H9 (cell line): ENCODE data around the gene UBXN7. TPM values are rescaled to one million over a fixed set of nuclear protein-coding genes. Genes with fewer than 3 reads are reported as not detected.

Experiments used
- DNase-seq: peaks from one replicate; pipeline ENCODE4 v3.0.0-alpha.2; 2017
- H2AFZ ChIP-seq: one replicate; pipeline ENCODE4 v1.6.1; 2013; ENCODE audit warnings: mild to moderate bottlenecking, low read length, control low read depth, moderate library complexity
- H2AK5ac ChIP-seq: 2 replicates; pipeline ENCODE4 v1.6.1; 2013; ENCODE audit warnings: low read length, control low read depth, mixed read lengths; ENCODE audit not compliant: insufficient read length
- H2BK120ac ChIP-seq: one replicate; pipeline ENCODE4 v1.6.1; 2013; ENCODE audit warnings: low read depth, mild to moderate bottlenecking, low read length, control low read depth, inconsistent platforms; ENCODE audit not compliant: poor library complexity, severe bottlenecking
- H2BK12ac ChIP-seq: 2 replicates; pipeline ENCODE4 v1.6.1; 2013; ENCODE audit warnings: low read length, control low read depth, mixed read lengths, low read depth; ENCODE audit not compliant: insufficient read length
- H2BK15ac ChIP-seq: 2 replicates; pipeline ENCODE4 v1.6.1; 2013; ENCODE audit warnings: low read depth, low read length, control low read depth
- H2BK20ac ChIP-seq: one replicate; pipeline ENCODE4 v1.6.1; 2013; ENCODE audit warnings: low read depth, mild to moderate bottlenecking, low read length, control low read depth, inconsistent platforms; ENCODE audit not compliant: poor library complexity, severe bottlenecking
- H2BK5ac ChIP-seq: 2 replicates; pipeline ENCODE4 v1.6.1; 2013; ENCODE audit warnings: low read length, control low read depth, mixed read lengths; ENCODE audit not compliant: insufficient read length
- H3K14ac ChIP-seq: 2 replicates; pipeline ENCODE4 v1.6.1; 2013; ENCODE audit warnings: low read length, control low read depth; ENCODE audit not compliant: insufficient read depth
- H3K18ac ChIP-seq: 2 replicates; pipeline ENCODE4 v1.6.1; 2013; ENCODE audit warnings: low read depth, mild to moderate bottlenecking, mixed read lengths, low read length, control low read depth; ENCODE audit not compliant: insufficient read length
- H3K23ac ChIP-seq: 2 replicates; pipeline ENCODE4 v1.6.1; 2013; ENCODE audit warnings: low read length, control low read depth, mixed read lengths, low read depth; ENCODE audit not compliant: insufficient read length
- H3K23me2 ChIP-seq: 2 replicates; pipeline ENCODE4 v1.6.1; 2013; ENCODE audit warnings: low read depth, mild to moderate bottlenecking, mixed read lengths, low read length, control low read depth; ENCODE audit not compliant: insufficient read length, poor library complexity, severe bottlenecking
- H3K27ac ChIP-seq: 2 replicates; pipeline ENCODE4 v1.5.1; 2013; ENCODE audit warnings: low read length, control low read depth, mixed read lengths, low read depth; ENCODE audit not compliant: insufficient read length
- H3K27me3 ChIP-seq: 2 replicates; pipeline ENCODE4 v1.6.1; 2013; ENCODE audit warnings: low read length, control low read depth, inconsistent platforms; ENCODE audit not compliant: insufficient read depth
- H3K4ac ChIP-seq: 2 replicates; pipeline ENCODE4 v1.6.1; 2013; ENCODE audit warnings: low read depth, mild to moderate bottlenecking, control low read depth, inconsistent platforms, low read length, moderate library complexity
- H3K4me1 ChIP-seq: 2 replicates; pipeline ENCODE4 v1.6.1; 2013; ENCODE audit warnings: low read length, control low read depth, inconsistent platforms; ENCODE audit not compliant: insufficient read depth
- H3K4me2 ChIP-seq: 2 replicates; pipeline ENCODE4 v1.6.1; 2013; ENCODE audit warnings: low read length, control low read depth, mixed read lengths; ENCODE audit not compliant: insufficient read length, insufficient read depth
- H3K56ac ChIP-seq: 2 replicates; pipeline ENCODE4 v1.6.1; 2013; ENCODE audit warnings: low read depth, mild to moderate bottlenecking, mixed read lengths, low read length, control low read depth; ENCODE audit not compliant: insufficient read length
- H3K79me1 ChIP-seq: 2 replicates; pipeline ENCODE4 v1.6.1; 2013; ENCODE audit warnings: low read depth, mild to moderate bottlenecking, moderate library complexity, low read length, control low read depth, inconsistent platforms; ENCODE audit not compliant: insufficient read depth, poor library complexity, severe bottlenecking
- H3K79me2 ChIP-seq: 2 replicates; pipeline ENCODE4 v1.6.1; 2013; ENCODE audit warnings: low read length, control low read depth, inconsistent platforms; ENCODE audit not compliant: insufficient read depth
- H3K9ac ChIP-seq: 2 replicates; pipeline ENCODE4 v1.6.1; 2013; ENCODE audit warnings: low read length, control low read depth, mixed read lengths; ENCODE audit not compliant: insufficient read length; ENCODE audit errors: extremely low read depth
- H3K9me3 ChIP-seq: one replicate; pipeline ENCODE4 v1.6.1; 2013; ENCODE audit warnings: low read depth, low read length, inconsistent platforms; ENCODE audit not compliant: control insufficient read depth
- H3T11ph ChIP-seq: one replicate; pipeline ENCODE4 v1.6.1; 2013; ENCODE audit warnings: mild to moderate bottlenecking, low read length, control low read depth, inconsistent platforms
- H4K20me1 ChIP-seq: one replicate; pipeline ENCODE4 v1.6.1; 2013; ENCODE audit not compliant: control insufficient read depth, insufficient read length, insufficient read depth
- H4K5ac ChIP-seq: 2 replicates; pipeline ENCODE4 v1.6.1; 2013; ENCODE audit warnings: low read depth, mild to moderate bottlenecking, mixed read lengths, low read length, control low read depth; ENCODE audit not compliant: insufficient read length
- H4K8ac ChIP-seq: replicated peaks from 2 replicates; pipeline ENCODE4 v1.6.1; 2013; ENCODE audit warnings: low read length, control low read depth, mixed read lengths, low read depth; ENCODE audit not compliant: insufficient read length
- H4K91ac ChIP-seq: 2 replicates; pipeline ENCODE4 v1.6.1; 2013; ENCODE audit warnings: low read depth, mild to moderate bottlenecking, moderate library complexity, mixed read lengths, low read length, control low read depth; ENCODE audit not compliant: insufficient read length
- H3K27ac Mint-ChIP-seq, 3 experiments: 2 replicates in 2 of 3; 3 replicates in 1 of 3; pipeline ENCODE4 v1.8.0; 2020 to 2021; ENCODE audit warnings: mixed read lengths in 3 of 3, mild to moderate bottlenecking in 1 of 3, moderate library complexity in 1 of 3
- H3K27me3 Mint-ChIP-seq: 2 replicates; pipeline ENCODE4 v1.8.0; 2021; ENCODE audit warnings: low read depth, mild to moderate bottlenecking, moderate library complexity, mixed read lengths
- H3K36me3 Mint-ChIP-seq, 3 experiments: 2 replicates in 2 of 3; 3 replicates in 1 of 3; pipeline ENCODE4 v1.8.0; 2020 to 2021; ENCODE audit warnings: low read depth in 3 of 3, mixed read lengths in 3 of 3; ENCODE audit not compliant: insufficient read depth in 1 of 3
- H3K4me1 Mint-ChIP-seq, 2 experiments: 2 replicates each; pipeline ENCODE4 v1.8.0; 2020; ENCODE audit warnings: mixed read lengths in 2 of 2
- H3K4me3 Mint-ChIP-seq, 2 experiments: 2 replicates in 1 of 2; 3 replicates in 1 of 2; pipeline ENCODE4 v1.8.0; 2020 to 2021; ENCODE audit warnings: mild to moderate bottlenecking in 2 of 2, mixed read lengths in 2 of 2, moderate library complexity in 1 of 2
- H3K9me3 Mint-ChIP-seq, 2 experiments: 2 replicates in 1 of 2; 3 replicates in 1 of 2; pipeline ENCODE4 v1.8.0; 2020; ENCODE audit warnings: mild to moderate bottlenecking in 2 of 2, mixed read lengths in 2 of 2, moderate library complexity in 1 of 2
- WGBS: extraction: QIAGEN DNeasy Blood & Tissue Kit; methylation state at CpG from one replicate; pipeline ENCODE4 v1.1.7; 2013; ENCODE audit warnings: missing lambda C conversion rate, low lambda C conversion rate, mixed read lengths; ENCODE audit not compliant: insufficient read length; ENCODE audit errors: extremely low coverage; 5-methylcytosine and 5-hydroxymethylcytosine counted together
- total RNA-seq: library from RNA; stranded (reverse); gene quantifications from 2 replicates; pipeline ENCODE4 v1.2.1, GENCODE V29; 2021
- TF ChIP-seq, protein P1 (sequence below): fragments of 200-600 bp; sonication (generic); conservative IDR thresholded peaks from 3 replicates; pipeline ENCODE4 v1.8.0; 2021; ENCODE audit warnings: antibody characterized with exemption, mild to moderate bottlenecking

The UBXN7 gene
- total RNA-seq, 1 experiment from 2014 or later = 110 TPM

DNA sequence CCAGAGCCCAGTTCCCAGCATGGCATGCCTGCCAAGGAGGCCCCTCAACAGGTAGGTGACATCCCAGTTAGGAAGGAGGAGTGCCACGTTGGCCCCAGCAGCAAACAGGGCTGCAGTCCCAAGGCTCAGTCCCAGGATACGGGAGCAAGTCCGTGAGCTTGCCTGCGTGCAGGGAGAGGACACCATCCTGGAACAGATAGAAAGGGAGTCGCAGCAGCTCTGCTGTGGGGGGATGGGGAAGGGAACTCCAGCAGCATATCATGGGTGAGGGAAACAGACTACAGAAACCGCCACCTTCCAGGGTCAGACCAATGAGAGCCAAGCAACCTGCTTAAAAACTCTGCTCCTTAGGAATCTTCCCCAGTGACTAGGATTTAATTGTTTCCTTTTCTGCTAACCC, 104.8 kb downstream of the UBXN7 start:
- H3K4ac ChIP-seq = no peak overlapping the region
- no peaks in the 10 kb centered on the region for H4K20me1 ChIP-seq
- H2BK120ac ChIP-seq = no peak overlapping the region
- no peaks in the 10 kb centered on the region for H3K9me3 ChIP-seq
- no peak overlapping the region for H3K4me3 Mint-ChIP-seq
- H3T11ph ChIP-seq = no peak overlapping the region
- no peak overlapping the region for H4K91ac ChIP-seq
- no peak overlapping the region for H2AFZ ChIP-seq
- H3K27me3 Mint-ChIP-seq = no peaks in the 10 kb centered on the region
- no peaks in the 10 kb centered on the region for H3K23me2 ChIP-seq
- H4K5ac ChIP-seq = no peak overlapping the region
- no peaks in the 10 kb centered on the region for H3K79me2 ChIP-seq
- TF ChIP-seq, protein P1, sequence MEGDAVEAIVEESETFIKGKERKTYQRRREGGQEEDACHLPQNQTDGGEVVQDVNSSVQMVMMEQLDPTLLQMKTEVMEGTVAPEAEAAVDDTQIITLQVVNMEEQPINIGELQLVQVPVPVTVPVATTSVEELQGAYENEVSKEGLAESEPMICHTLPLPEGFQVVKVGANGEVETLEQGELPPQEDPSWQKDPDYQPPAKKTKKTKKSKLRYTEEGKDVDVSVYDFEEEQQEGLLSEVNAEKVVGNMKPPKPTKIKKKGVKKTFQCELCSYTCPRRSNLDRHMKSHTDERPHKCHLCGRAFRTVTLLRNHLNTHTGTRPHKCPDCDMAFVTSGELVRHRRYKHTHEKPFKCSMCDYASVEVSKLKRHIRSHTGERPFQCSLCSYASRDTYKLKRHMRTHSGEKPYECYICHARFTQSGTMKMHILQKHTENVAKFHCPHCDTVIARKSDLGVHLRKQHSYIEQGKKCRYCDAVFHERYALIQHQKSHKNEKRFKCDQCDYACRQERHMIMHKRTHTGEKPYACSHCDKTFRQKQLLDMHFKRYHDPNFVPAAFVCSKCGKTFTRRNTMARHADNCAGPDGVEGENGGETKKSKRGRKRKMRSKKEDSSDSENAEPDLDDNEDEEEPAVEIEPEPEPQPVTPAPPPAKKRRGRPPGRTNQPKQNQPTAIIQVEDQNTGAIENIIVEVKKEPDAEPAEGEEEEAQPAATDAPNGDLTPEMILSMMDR = no peak
- H3K4me1 Mint-ChIP-seq = peaks cover 15 to 26% of the 10 kb centered on the region in 2 experiments
- no peak overlapping the region for H3K4me2 ChIP-seq
- DNase-seq = peak; percentile 49
- H3K14ac ChIP-seq = no peak overlapping the region; the same call in 1 of the 2 replicates
- whole genome bisulfite sequencing = no CpG with 5 or more reads among the region's 6 CpGs
- no peaks in the 10 kb centered on the region for H3K36me3 Mint-ChIP-seq
- H3K9me3 Mint-ChIP-seq = no peaks in the 10 kb centered on the region
- no peak overlapping the region for H2AK5ac ChIP-seq
- H3K9ac ChIP-seq = no peak overlapping the region
- no peak overlapping the region for H4K8ac ChIP-seq
- H3K23ac ChIP-seq = no peak overlapping the region
- no peaks in the 10 kb centered on the region for H3K4me1 ChIP-seq
- H2BK5ac ChIP-seq = no peak overlapping the region
- H2BK12ac ChIP-seq = no peak overlapping the region
- H3K27ac ChIP-seq = no peak overlapping the region
- no peak overlapping the region for H3K18ac ChIP-seq
- H2BK20ac ChIP-seq = no peak overlapping the region
- no peaks in the 10 kb centered on the region for H3K79me1 ChIP-seq
- H3K56ac ChIP-seq = no peak overlapping the region
- no peak overlapping the region for H2BK15ac ChIP-seq
- H3K27ac Mint-ChIP-seq = no peak overlapping the region
- no peaks in the 10 kb centered on the region for H3K27me3 ChIP-seq
